ENCODE measurements around the gene NRF1. TPM values are rescaled to one million over a fixed set of nuclear protein-coding genes. Genes with fewer than 3 reads are reported as not detected.

The NRF1 gene
- total RNA-seq, 1 experiment from 2014 or later = 23.2 TPM

GRCh38 chr7:129630341-129630740 is 18.8 kb downstream of the NRF1 start:
- Histone ChIP-seq H3F3A (ENCODE audit: insufficient read depth, low read depth) (peaks cover 3% of the 10 kb centered on the region; the same call in 1 of the 2 replicates), H3K27ac (0 out of 2 replicates have a peak overlapping the region, but pooled peaks have one; percentile 11), H3K9me3 (ENCODE audit: insufficient read depth, low read depth) (no peaks in the 10 kb centered on the region), H3K27me3 (ENCODE audit: insufficient read depth, low read depth) (no peaks in the 10 kb centered on the region), H3K4me3 (no peak overlapping the region), H3K4me1 (replicated peaks; ENCODE audit: insufficient read depth) (no peaks in the 10 kb centered on the region), H3K9me2 (ENCODE audit: insufficient read depth) (no peaks in the 10 kb centered on the region), H3K36me3 (ENCODE audit: low read depth) (no peaks in the 10 kb centered on the region), H3K4me2 (no peak overlapping the region), H2AFZ (no peak overlapping the region), H4K20me1 (ENCODE audit: insufficient read depth) (peaks cover 8% of the 10 kb centered on the region; the same call in 1 of the 2 replicates), H3K79me2 (ENCODE audit: low read depth) (peaks cover 68% of the 10 kb centered on the region)
- intact Hi-C loops (cut with micrococcal nuclease; ENCODE audit: unreplicated experiment) = loop anchor here (10.0 kb wide), 1 partner anchor 1204 kb away; no protein-coding TSS in a partner anchor
- TF ChIP-seq EZH2 (IDR thresholded peaks at IDR 0.05; ENCODE audit: low read depth) (no peak), CTCF (conservative IDR thresholded peaks at IDR 0.05) (no peak)
- DNase-seq = no peak
- CTCF ChIA-PET = interaction anchor here (0.7 kb wide), 1 partner anchor 380 kb away, joined by 3 read pairs; no protein-coding TSS in a partner anchor
- no TSS peak for BruUV-seq (replicated peaks)
- POLR2A ChIA-PET (ENCODE audit: unreplicated experiment) = no interaction called here

- Histone ChIP-seq H3K79me2 (ENCODE audit: low read depth) (peaks cover 68% of the 10 kb centered on the region), H3K9me2 (ENCODE audit: insufficient read depth) (no peaks in the 10 kb centered on the region)
- POLR2A ChIA-PET (ENCODE audit: unreplicated experiment) = interaction anchor here (0.7 kb wide), 1 partner anchor 145 kb away, joined by 4 read pairs; no protein-coding TSS in a partner anchor
Observed at GRCh38 chr7:129634361-129635034, 23.0 kb downstream of the NRF1 start.

More at GRCh38 chr7:129634361-129635034, 23.0 kb downstream of the NRF1 start:
- DNase-seq = no peak
- BruUV-seq (replicated peaks) = no TSS peak
- Histone ChIP-seq H3K27me3 (ENCODE audit: insufficient read depth, low read depth) (no peaks in the 10 kb centered on the region), H3F3A (ENCODE audit: insufficient read depth, low read depth) (peaks cover 9% of the 10 kb centered on the region; the same call in 1 of the 2 replicates), H3K9me3 (ENCODE audit: insufficient read depth, low read depth) (no peaks in the 10 kb centered on the region), H3K4me2 (no peak overlapping the region), H3K36me3 (ENCODE audit: low read depth) (no peaks in the 10 kb centered on the region), H3K27ac (0 out of 2 replicates have a peak overlapping the region, but pooled peaks have one; percentile 4), H4K20me1 (ENCODE audit: insufficient read depth) (no peaks in the 10 kb centered on the region; the same call in 1 of the 2 replicates), H3K4me3 (no peak overlapping the region), H3K4me1 (replicated peaks; ENCODE audit: insufficient read depth) (no peaks in the 10 kb centered on the region), H2AFZ (no peak overlapping the region)
- intact Hi-C loops (cut with micrococcal nuclease; ENCODE audit: unreplicated experiment) = loop anchor here (1.0 to 10.0 kb wide), 3 partner anchors 162 to 1200 kb away; no protein-coding TSS in a partner anchor
- CTCF ChIA-PET = interaction anchor here (0.6 to 0.9 kb wide), 2 partner anchors 9 to 23 kb away, joined by 3 read pairs; no protein-coding TSS in a partner anchor
- TF ChIP-seq EZH2 (IDR thresholded peaks at IDR 0.05; ENCODE audit: low read depth) = no peak
- TF ChIP-seq CTCF (conservative IDR thresholded peaks at IDR 0.05) = no peak

Measured in PC-9 (cell line).